GM19351 (cell line): ENCODE measurements around the gene C1orf159.

Experiments
- ATAC-seq: cut with Tn5 transposase; IDR thresholded peaks from one replicate; pipeline ENCODE4 v1.9.1; 2021; ENCODE audit warnings: mild to moderate bottlenecking, moderate library complexity; ENCODE audit not compliant: unreplicated experiment

Gene C1orf159

GRCh38 chr1:1092894-1093609, 22.8 kb downstream of the C1orf159 start:
- ATAC-seq, result no peak

GRCh38 chr1:1092149-1092855, 23.6 kb downstream of the C1orf159 start:
- no peak for ATAC-seq

GRCh38 chr1:1091344-1092148, 24.3 kb downstream of the C1orf159 start:
- no peak for ATAC-seq

GRCh38 chr1:1090424-1091343, 25.2 kb downstream of the C1orf159 start:
- no peak for ATAC-seq

- ATAC-seq, result no peak
These were observed 26.0 kb downstream of the C1orf159 start for GRCh38 chr1:1089731-1090423.

DNA sequence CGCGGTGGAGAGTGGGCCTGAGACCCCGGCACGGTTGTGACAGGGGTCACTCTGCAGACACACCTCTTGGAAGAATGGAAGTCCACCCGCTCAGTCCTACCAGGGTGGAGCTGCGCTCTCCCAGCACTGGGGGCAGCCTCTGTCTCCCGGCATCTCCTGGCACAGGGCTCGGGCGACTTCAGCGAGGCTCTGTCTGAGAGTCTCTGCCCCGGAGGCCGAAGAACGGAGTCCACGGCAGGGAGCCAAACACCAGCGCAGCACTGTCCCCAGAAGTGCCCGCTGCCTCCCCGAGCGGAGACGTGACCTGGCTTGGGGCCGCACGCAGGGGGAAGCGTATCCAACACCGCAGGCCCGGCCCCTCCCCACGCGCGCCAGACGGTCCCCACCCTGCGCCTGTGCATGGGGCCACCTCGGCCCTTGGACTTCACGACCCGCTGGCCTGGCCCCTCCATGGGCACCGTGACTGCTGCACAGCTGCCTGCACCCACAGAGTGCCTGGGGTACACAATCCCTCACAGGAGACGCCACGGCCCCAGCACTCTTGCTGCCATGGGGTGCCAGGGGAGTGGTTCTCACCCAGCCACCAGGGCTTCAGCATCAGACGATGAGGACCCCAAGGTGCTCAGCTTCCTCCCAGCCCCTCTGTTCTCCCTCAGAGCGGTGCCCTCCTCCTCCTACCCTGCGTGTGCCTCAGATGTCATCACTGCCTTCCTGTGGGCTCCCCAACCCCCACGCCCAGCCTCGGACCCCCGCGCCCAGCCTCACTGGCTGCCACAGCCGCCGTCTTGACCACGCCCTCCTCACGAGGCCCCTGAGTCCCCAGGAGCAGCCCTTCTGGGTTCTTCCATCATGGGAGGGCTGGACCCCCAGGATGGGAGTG, 26.8 kb downstream of the C1orf159 start:
- ATAC-seq, result no peak

DNA sequence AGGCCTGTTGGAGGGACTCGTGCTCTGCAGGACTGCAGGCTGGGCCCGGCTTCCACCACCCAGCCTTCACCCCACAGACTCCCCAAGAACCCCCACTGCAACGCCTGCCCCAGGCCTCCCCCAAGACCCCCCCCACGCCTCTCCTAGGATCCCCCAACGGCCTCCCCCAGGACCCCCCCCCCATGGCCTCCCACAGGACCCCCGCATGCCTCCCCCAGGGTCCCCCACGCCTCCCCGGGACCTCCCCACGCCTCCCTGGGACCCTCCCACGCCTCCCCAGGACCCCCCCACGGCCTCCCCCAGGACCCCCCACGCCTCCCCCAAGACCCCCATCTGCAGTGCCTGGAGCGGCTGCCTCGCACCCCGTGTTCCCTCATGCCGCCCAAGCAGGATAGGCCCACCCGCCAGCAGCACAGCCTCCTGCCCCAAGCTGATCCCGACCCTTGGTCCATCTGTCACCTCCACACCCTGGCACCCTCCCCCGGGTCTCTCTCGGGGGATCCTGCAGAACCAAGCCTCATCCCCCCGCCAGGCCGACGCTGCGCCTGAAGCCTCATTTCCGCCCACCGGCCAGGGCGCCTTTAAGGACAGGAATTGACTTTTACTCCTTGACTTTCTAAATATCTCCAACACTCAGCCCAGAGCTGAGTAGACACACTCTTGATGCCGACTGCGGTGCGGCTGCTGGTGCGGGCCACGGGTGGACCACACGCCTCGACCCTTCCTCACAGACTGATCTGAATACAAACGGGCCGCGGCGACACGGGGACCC, 27.7 kb downstream of the C1orf159 start:
- no peak for ATAC-seq

DNA sequence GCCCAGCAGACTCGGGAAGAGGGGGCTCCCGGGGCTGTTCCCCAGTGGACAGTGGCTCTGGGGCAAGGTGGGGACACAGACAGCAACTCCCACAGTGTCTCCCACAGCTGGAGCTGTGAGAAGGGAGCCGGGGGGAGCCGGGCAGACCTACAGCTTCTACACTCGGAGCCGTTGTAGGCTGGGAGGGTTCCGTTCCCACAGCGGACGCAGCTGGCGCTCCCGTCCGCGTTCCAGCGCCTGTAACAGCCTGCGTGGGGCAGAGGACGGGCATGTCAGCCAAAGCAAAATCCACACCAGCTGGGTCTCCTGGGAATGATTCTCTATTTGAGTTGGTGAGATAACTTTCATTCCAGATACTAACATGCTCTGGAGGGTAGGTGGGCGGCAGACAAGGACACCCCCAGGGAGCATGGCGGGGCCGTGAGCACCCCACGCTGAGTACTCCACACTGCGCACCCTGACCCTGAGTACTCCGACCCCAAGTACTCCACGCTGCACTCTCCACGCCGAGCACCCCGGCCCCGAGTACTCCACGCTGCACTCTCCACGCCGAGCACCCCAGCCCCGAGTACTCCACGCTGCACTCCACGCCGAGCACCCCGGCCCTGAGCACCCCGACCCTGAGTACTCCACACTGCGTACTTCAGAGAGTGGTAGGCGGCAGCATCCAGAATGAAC, 28.4 kb downstream of the C1orf159 start:
- no peak for ATAC-seq

DNA sequence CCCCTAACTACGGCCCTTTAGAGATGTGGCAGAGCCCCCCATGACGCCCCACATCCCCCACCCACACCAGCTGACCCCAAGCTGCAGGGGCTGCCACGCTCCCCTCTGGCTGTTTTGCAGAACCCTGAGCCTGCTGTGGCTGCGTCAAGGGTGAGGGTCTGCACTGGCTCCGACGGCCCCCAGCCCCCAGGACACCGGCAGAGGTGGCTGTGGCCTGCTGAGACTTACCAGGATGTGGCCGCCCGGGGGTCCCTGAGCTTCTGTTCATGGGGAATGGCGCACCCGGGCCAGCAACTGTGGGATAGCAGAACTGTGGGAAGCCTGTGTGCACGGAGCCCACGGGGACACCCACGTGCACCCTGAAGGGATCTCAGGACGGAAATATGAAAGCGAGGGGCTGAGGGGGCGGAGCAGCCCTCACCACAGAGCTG, 29.0 kb downstream of the C1orf159 start:
- no peak for ATAC-seq

DNA sequence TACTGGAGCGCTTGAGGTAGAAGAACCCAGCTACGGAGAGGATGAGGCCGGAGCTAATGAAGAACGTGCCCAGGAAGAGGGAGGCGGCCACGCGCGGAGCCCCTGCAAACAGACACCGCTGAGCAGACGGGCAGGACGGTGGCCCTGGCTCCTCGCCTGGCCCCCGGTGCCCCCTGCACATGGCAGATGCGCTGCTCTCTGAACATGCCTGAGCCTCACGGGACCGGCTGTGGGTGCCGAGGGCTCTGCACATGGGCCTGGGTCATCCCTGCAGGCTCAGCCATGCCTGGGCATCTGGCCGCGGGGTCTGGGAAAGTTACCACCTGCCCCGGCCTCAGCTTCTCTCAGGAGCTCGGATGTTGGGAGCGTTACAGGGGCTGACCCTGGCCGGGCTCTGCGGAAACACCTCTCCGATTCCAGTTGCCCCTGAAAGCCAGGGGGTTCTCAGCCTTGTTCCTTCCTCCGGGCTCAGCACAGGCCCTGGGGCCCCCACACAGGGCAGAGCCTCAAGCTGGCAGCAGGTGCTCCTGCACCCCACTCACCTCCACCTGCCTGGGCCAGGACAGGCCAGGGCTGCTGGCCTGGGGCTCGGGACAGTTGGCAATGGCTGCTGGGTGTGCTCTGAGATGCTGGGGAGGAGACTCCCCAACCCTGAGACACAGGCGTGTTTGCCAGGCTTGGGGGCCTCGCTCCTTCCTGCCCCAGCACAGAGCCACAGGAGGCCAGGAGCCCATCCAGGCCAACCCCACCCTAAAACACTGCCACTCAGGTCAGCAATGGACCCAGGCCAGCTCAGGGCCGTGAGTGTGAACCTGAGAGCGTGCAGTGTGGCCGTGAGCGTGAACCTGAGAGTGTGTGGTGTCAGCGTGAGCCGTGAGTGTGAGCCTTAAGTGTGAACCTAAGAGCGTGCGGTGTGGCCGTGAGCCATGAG, 29.7 kb downstream of the C1orf159 start:
- no peak for ATAC-seq

GRCh38 chr1:1085171-1085841, 30.6 kb downstream of the C1orf159 start:
- no peak for ATAC-seq

DNA sequence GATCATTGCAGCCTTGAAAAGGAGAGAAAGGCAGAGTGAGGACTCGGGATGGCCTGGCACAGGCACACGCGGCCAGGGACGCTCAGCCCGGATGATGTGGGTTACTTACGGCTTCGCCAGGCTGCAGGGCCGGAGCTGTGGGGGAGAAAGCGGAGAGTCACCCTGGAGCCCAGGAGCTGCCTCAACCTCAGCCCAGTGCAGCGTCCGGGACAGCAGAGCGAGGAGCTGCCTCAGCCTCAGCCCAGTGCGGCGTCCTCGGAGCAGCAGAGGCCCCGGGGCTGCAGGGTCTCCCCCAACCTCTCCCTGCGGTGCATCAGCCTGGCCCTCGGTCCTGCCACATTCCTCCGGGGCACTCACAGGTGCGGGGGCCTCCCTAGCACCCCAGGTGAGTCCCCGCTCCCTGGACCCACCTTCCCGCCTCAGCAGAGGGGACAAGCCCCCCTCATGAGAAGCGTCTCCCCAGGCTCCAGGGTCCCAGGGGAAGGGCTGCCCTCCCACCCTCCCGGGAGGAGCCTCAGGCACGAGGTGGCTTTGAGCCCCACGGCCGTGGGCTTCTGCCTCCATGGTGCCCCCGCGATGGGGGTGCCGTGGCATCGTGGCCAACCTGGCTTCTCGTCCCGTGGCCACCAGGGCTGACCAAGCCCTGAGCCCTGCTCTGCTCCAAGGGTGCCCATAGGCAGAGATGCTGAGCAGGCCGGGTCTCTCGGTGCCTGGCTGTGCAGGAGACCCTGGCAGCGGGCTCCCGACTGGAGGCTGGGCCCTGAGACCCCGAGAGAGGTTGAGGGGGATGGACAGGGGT, 31.3 kb downstream of the C1orf159 start:
- no peak for ATAC-seq

GRCh38 chr1:1083416-1084371, 32.2 kb downstream of the C1orf159 start:
- ATAC-seq, result no peak

- ATAC-seq, result no peak
These were observed 33.0 kb downstream of the C1orf159 start for GRCh38 chr1:1082776-1083415.
